ENCODE results near the gene KNG1.
A peak's percentile ranks its signal among the peaks of the same experiment; 100 is the strongest.

KNG1 gene

GRCh38 chr3:186783731-186784515 lies 66.8 kb downstream of the KNG1 start:
- peak overlapping the region; percentile 97 to 100 for H3K4me3 Mint-ChIP-seq
- ATAC-seq (peak; percentile 79), DNase-seq (peak; percentile 82 to 86)
- H3K9me3 Mint-ChIP-seq: no peaks in the 10 kb centered on the region
- no peaks in the 10 kb centered on the region for H3K27me3 Mint-ChIP-seq
- H3K27ac Mint-ChIP-seq: peak overlapping the region; percentile 100
- H3K4me1 Mint-ChIP-seq: peaks cover 53% of the 10 kb centered on the region

- ATAC-seq (no peak), DNase-seq (no peak)
- Mint-ChIP-seq H3K4me3 (peak overlapping the region; percentile 97 to 100), H3K27me3 (no peaks in the 10 kb centered on the region), H3K27ac (peak overlapping the region; percentile 100), H3K9me3 (no peaks in the 10 kb centered on the region), H3K4me1 (peaks cover 59% of the 10 kb centered on the region)
Observed at GRCh38 chr3:186784820-186785494, 67.8 kb downstream of the KNG1 start.

DNA sequence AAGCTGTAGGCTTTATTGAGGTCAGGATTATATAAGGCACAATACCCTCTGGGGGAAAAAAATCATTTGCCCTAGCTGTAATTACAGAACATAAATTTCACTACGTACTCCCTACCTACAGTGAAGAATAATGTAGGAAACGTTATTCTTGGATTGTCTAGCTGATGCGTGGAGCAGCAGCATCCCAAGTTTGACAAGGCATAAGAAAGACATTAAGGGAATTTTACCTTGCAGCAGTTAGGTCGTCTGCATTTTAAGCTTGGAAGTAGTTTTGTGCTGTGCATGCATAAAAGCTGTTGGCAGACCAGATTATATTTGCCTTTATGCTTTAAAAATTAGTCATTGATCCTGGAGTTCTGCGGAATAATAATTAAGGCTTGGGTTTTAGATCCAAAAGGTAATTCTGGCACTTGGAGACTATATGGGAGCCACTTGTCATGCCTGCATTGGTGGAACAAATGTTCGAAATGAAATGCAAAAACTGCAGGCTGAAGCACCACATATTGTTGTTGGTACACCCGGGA lies 68.4 kb downstream of the KNG1 start:
- ATAC-seq (no peak), DNase-seq (no peak)
- Mint-ChIP-seq H3K27ac (peak overlapping the region; percentile 100), H3K27me3 (no peaks in the 10 kb centered on the region), H3K4me1 (peaks cover 65% of the 10 kb centered on the region), H3K4me3 (peak overlapping the region; percentile 97 to 100), H3K9me3 (no peaks in the 10 kb centered on the region)

GRCh38 chr3:186786922-186787321 lies 69.8 kb downstream of the KNG1 start:
- Mint-ChIP-seq H3K9me3 (no peaks in the 10 kb centered on the region), H3K27me3 (no peaks in the 10 kb centered on the region), H3K4me1 (peaks cover 74% of the 10 kb centered on the region), H3K27ac (peak overlapping the region; percentile 61 to 100), H3K4me3 (peak overlapping the region; percentile 97 to 100)
- DNase-seq (no peak), ATAC-seq (no peak)

GRCh38 chr3:186787642-186788481 lies 70.7 kb downstream of the KNG1 start:
- DNase-seq (no peak), ATAC-seq (no peak)
- peak overlapping the region; percentile 97 to 100 for H3K4me3 Mint-ChIP-seq
- no peaks in the 10 kb centered on the region for H3K9me3 Mint-ChIP-seq
- no peaks in the 10 kb centered on the region for H3K27me3 Mint-ChIP-seq
- peaks cover 74% of the 10 kb centered on the region for H3K4me1 Mint-ChIP-seq
- peak overlapping the region; percentile 61 to 100 for H3K27ac Mint-ChIP-seq

DNA sequence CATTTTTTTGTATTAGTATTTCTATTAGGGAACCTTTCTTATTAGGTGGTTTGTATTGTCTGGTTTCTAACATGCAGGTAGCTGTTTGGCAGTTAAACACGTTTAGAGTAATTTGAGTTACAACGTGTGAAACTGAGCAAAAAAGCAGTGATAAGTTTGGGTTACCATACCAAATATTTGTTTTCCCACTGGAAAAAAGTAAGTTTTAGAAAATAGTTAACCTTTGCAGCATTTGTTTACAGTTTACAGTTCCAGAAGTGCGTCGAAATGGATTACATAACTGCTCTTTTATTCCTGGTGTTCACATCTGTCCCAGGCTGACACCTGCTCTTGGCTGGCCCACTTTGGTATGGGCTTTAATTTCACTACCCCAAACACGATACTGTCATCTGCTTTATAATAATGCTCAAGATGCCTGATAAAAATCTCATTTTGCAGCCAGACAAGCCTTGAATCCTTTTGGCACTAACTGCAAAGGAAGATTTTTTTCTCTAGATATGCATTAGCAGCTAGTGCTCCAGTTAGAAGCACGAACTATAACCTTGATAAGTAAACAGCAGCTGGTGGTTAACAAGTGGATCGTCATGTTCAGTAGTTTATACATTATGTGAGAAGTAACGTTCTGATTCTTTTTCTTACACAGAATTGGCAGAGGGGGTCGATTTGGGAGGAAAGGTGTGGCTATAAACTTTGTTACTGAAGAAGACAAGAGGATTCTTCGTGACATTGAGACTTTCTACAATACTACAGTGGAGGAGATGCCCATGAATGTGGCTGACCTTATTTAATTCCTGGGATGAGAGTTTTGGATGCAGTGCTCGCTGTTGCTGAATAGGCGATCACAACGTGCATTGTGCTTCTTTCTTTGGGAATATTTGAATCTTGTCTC lies 71.6 kb downstream of the KNG1 start:
- no peak for ATAC-seq
- H3K9me3 Mint-ChIP-seq: no peaks in the 10 kb centered on the region
- H3K27me3 Mint-ChIP-seq: no peaks in the 10 kb centered on the region
- peaks cover 68% of the 10 kb centered on the region for H3K4me1 Mint-ChIP-seq
- DNase-seq: no peak
- H3K4me3 Mint-ChIP-seq: peak overlapping the region; percentile 97 to 100
- H3K27ac Mint-ChIP-seq: peak overlapping the region; percentile 13 to 100

DNA sequence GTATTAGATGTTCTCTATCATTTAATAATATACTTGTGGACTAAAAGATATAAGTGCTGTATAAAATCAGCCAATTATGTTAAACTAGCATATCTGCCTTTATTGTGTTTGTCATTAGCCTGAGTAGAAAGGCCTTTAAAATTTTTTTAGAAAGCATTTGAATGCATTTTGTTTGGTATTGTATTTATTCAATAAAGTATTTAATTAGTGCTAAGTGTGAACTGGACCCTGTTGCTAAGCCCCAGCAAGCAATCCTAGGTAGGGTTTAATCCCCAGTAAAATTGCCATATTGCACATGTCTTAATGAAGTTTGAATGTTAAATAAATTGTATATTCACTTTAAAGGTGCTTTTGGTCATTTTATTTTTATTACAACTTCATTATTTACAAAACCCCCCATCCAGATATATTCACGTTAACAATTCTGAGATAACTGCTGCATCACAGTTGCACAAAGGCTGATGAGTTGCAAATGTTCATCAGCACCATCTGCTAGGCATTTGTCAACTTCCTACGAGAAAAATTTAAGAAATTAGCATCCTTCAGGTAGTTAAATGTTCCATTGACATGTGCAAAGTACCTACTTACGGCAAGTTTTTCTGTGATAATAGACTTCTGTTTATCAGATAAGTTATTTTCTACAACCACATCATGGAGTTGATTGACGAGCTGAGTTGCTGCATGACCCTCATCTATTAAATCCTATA lies 72.5 kb downstream of the KNG1 start:
- no peak overlapping the region for H3K4me3 Mint-ChIP-seq
- ATAC-seq (no peak), DNase-seq (no peak)
- H3K27ac Mint-ChIP-seq: peak overlapping the region in 1 of 2 donors; percentile 91
- no peaks in the 10 kb centered on the region for H3K9me3 Mint-ChIP-seq
- peaks cover 58% of the 10 kb centered on the region for H3K4me1 Mint-ChIP-seq
- H3K27me3 Mint-ChIP-seq: no peaks in the 10 kb centered on the region

GRCh38 chr3:186790261-186790981 lies 73.3 kb downstream of the KNG1 start:
- no peak overlapping the region for H3K4me3 Mint-ChIP-seq
- no peaks in the 10 kb centered on the region for H3K9me3 Mint-ChIP-seq
- H3K4me1 Mint-ChIP-seq: peaks cover 55% of the 10 kb centered on the region
- no peaks in the 10 kb centered on the region for H3K27me3 Mint-ChIP-seq
- DNase-seq (no peak), ATAC-seq (peak; percentile 41)
- H3K27ac Mint-ChIP-seq: peak overlapping the region in 1 of 2 donors; percentile 91
